ENCODE results near the gene HTR6.

- TF ChIP-seq CTCF (conservative IDR thresholded peaks at IDR 0.05; ENCODE audit: low read depth, low read length) (no peak), EZH2 (IDR thresholded peaks at IDR 0.05; ENCODE audit: low read length, unreplicated experiment) (no peak)
These were observed 60.9 kb downstream of the HTR6 start for GRCh38 chr1:19725606-19726005.
